ENCODE measurements around the gene ZNF560.
"Not testable (repeated sequence)": the region's sequence is repeated elsewhere in the genome, so short reads cannot be mapped to it uniquely, and the experiment has no call there.

ZNF560 gene
- 0 to 0.06 reads per million in 2 experiments for total RNA-seq

DNA sequence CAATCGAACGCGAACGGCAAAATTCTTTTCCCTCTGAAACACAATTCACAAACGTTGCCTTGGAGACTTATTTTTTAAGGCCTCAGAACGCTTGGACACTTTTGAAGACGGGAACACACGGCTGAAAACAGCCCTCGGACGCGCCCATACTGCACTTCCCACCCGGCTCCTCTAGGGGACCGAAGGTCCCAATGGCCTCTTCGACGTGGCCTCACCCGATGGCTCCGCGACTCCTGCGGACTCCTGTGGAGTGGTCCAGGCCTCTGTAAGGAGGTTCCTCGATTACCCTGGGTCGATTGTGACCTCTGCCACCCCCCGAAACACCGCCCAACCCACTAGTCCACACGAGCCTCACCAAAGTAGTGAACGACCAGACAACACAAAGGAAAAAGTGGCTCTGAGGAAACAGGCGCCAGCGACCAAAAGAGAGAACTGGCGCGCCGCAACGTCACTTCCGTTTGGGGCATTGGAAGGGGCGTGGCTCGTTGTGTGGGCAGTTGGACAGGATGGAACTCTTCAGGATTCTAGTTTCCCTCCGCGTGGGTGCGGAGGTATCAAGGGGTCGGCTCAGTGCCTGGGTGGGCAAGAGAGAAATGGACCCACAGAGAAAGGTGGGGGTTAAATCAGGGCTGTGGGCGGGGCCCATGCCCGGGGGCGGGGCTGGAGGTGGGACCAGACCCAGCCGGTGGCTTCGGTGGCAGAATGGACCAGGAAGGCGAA lies at the start of gene ZNF560:
ZNF560 (minus strand) TSS at position 434 of the 720 bp plus-strand sequence. CDS start 23,303 bp downstream, outside the sequence.
- no peak for DNase-seq (ENCODE audit: low read depth)

- DNase-seq (ENCODE audit: low read depth), result no peak
Observed at GRCh38 chr19:9547870-9548269, 49.5 kb upstream of the ZNF560 start.

GRCh38 chr19:9541281-9541680 lies 42.9 kb upstream of the ZNF560 start:
- not testable (repeated sequence) for DNase-seq (ENCODE audit: low read depth)

DNA sequence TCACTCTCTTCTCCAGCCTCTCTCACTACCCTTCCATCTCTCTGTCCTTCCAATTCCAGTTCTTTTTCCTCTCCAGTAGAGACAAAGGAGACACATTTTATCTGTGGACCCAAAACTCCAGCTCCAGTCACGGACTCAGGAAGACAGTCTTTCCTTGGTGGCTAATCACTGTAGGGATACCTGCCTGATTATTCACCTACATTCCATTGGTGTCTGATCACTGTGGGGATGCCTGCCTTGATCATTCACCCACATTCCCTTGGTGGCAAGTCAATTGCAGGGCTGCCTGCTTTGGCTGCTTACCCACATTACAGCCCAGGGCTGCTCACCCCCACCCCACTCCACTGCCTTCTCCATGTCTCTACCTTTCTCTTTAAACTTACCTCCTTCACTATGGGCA lies 41.5 kb upstream of the ZNF560 start:
- DNase-seq (ENCODE audit: low read depth), result not testable (repeated sequence)

- not testable (repeated sequence) for DNase-seq (ENCODE audit: low read depth)
Observed at GRCh38 chr19:9539201-9539600, 40.8 kb upstream of the ZNF560 start.

- DNase-seq (ENCODE audit: low read depth), result peak; percentile 76
Observed at GRCh38 chr19:9538183-9539058, 40.0 kb upstream of the ZNF560 start, which contains the start of gene ZNF426. Gene ZNF426, minus strand, starts transcription at chr19:9538645. Its CDS starts 2,413 bp downstream, at chr19:9536232.

GRCh38 chr19:9535934-9536333 lies 37.5 kb upstream of the ZNF560 start:
- no peak for DNase-seq (ENCODE audit: low read depth)

DNA sequence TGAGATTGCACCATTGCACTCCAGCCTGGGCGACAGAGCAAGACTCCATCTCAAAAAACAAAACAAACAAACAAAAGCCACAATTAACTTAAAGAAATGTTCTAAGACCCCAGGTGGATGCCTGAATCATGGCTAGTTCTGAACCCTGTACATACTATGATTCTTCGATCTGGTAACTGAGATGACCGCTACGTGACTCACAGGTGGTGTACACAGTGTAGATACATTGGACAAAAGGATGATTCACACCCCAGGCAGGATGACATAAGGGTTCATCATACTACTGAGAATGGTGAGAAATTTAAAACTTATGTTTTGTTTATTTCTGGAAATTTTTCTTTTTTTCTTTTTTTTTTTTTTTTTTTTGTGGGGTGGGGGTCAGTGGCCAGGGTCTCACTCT lies 33.5 kb upstream of the ZNF560 start:
- DNase-seq (ENCODE audit: low read depth), result no peak

- DNase-seq (ENCODE audit: low read depth), result no peak
Observed at GRCh38 chr19:9528757-9529336, 30.4 kb upstream of the ZNF560 start.

- DNase-seq (ENCODE audit: low read depth), result no peak
Observed at GRCh38 chr19:9523885-9524474, 25.6 kb upstream of the ZNF560 start.

- DNase-seq (ENCODE audit: low read depth), result no peak
Observed at GRCh38 chr19:9507285-9507684, 8.9 kb upstream of the ZNF560 start.

GRCh38 chr19:9500796-9501195 lies 2.4 kb upstream of the ZNF560 start:
- no peak for DNase-seq (ENCODE audit: low read depth)

DNA sequence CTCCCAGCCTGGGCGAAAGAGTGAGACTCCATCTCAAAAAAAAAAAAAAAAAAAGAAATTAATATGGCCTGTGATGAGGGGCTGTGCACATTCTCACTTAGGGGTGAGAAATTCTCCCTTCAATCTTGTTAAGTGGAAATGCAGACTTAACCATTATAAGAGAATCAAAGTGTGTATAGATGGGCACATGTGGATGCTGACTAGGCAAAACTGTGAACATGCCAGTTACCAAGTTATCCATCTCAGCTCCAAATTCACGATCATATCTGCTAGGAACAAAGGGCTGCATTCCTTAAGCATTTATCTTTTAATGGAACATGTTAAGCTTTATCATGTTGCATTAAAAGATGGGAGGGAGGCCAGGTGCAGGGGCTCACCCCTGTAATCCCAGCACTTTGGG lies 4.3 kb downstream of the ZNF560 start:
- DNase-seq (ENCODE audit: low read depth), result no peak

GRCh38 chr19:9487016-9487415 lies 11.4 kb downstream of the ZNF560 start:
- no peak for DNase-seq (ENCODE audit: low read depth)

GRCh38 chr19:9485140-9485539 lies 13.3 kb downstream of the ZNF560 start:
- no peak for DNase-seq (ENCODE audit: low read depth)

GRCh38 chr19:9474975-9475374 lies 23.4 kb downstream of the ZNF560 start:
- no peak for DNase-seq (ENCODE audit: low read depth)

- no peak for DNase-seq (ENCODE audit: low read depth)
Observed at GRCh38 chr19:9467161-9467560, 31.3 kb downstream of the ZNF560 start.

DNA sequence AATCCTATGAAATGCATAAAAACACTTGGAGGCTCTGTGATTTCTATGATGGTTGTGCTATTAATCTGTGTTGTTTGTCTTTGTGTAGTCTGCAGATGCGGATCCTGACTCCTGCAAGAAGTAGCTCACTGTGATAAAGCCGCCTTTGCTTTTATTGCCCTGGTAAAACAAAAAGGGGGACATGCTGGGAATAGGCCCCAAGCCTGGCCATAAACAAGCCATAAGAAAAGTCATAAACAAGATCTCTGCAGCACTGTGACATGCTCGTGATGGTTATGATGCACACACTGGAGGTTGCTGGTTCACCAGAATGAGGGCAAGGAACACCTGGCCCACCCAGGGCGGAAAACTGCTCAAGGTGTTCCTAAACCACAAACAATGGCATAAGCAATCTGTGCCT lies 36.5 kb downstream of the ZNF560 start:
- DNase-seq (ENCODE audit: low read depth), result no peak

- DNase-seq (ENCODE audit: low read depth), result no peak
Observed at GRCh38 chr19:9456018-9456689, 42.3 kb downstream of the ZNF560 start.

GRCh38 chr19:9453953-9454352 lies 44.5 kb downstream of the ZNF560 start:
- DNase-seq (ENCODE audit: low read depth), result no peak

GRCh38 chr19:9445037-9445436 lies 53.4 kb downstream of the ZNF560 start:
- no peak for DNase-seq (ENCODE audit: low read depth)

GRCh38 chr19:9436358-9436757 lies 62.1 kb downstream of the ZNF560 start:
- DNase-seq (ENCODE audit: low read depth), result no peak

Data from T follicular helper cell (primary cell).